Posterior cingulate gyrus (tissue), 11 donors: ENCODE results near the gene CPNE9.

ENCODE experiments used
- DNase-seq, 10 donors: peaks; one replicate each; pipeline versions ENCODE4 v3.0.0 to v3.0.0-alpha.2; 2020 to 2021; ENCODE audit warnings: mixed read lengths in 3 of 10
- intact Hi-C: fragments of 100-400 bp; cut with DNase I; formaldehyde crosslinking; loops from one replicate; pipeline ENCODE4 v1.15.1; 2023

The CPNE9 gene

GRCh38 chr3:9686050-9686550, 17.5 kb upstream of the CPNE9 start:
- DNase-seq: no peak
- intact Hi-C loops: no loop called here

GRCh38 chr3:9686703-9687102, 16.9 kb upstream of the CPNE9 start:
- intact Hi-C loops: no loop called here
- peak in 1 of 10 donors; percentile 21 for DNase-seq

GRCh38 chr3:9687514-9687913, 16.1 kb upstream of the CPNE9 start:
- DNase-seq: peak in 1 of 10 donors; percentile 77
- intact Hi-C loops: no loop called here

- intact Hi-C loops: no loop called here
- peak in 2 of 10 donors; percentile 52 to 77 for DNase-seq
Measured at GRCh38 chr3:9688961-9689360, 14.7 kb upstream of the CPNE9 start.

GRCh38 chr3:9689757-9690156, 13.9 kb upstream of the CPNE9 start:
- peak in 2 of 10 donors; percentile 22 to 54 for DNase-seq
- intact Hi-C loops: no loop called here

- intact Hi-C loops: no loop called here
- peak in 2 of 10 donors; percentile 75 to 82 for DNase-seq
Measured at GRCh38 chr3:9690451-9691450, 12.9 kb upstream of the CPNE9 start.

GRCh38 chr3:9691636-9692035, 12.0 kb upstream of the CPNE9 start:
- intact Hi-C loops: no loop called here
- DNase-seq: peak in 2 of 10 donors; percentile 22 to 63

- DNase-seq: peak in 2 of 10 donors; percentile 8 to 47
- intact Hi-C loops: no loop called here
Measured at GRCh38 chr3:9692416-9692815, 11.2 kb upstream of the CPNE9 start.

- intact Hi-C loops: no loop called here
- peak in 1 of 10 donors; percentile 63 for DNase-seq
Measured at GRCh38 chr3:9695345-9695744, 8.3 kb upstream of the CPNE9 start.

- intact Hi-C loops: no loop called here
- peak in 2 of 10 donors; percentile 28 to 42 for DNase-seq
Measured at GRCh38 chr3:9695746-9696145, 7.9 kb upstream of the CPNE9 start.

GRCh38 chr3:9696480-9697220, 7.0 kb upstream of the CPNE9 start:
- intact Hi-C loops: no loop called here
- DNase-seq: peak in 3 of 10 donors; percentile 27 to 84 (median 74)

- intact Hi-C loops: no loop called here
- peak in 2 of 10 donors; percentile 27 to 59 for DNase-seq
Measured at GRCh38 chr3:9697892-9698291, 5.7 kb upstream of the CPNE9 start.

GRCh38 chr3:9698293-9698692, 5.3 kb upstream of the CPNE9 start:
- peak in 2 of 10 donors; percentile 14 to 55 for DNase-seq
- intact Hi-C loops: no loop called here

- intact Hi-C loops: no loop called here
- peak in 1 of 10 donors; percentile 12 for DNase-seq
Measured at GRCh38 chr3:9700536-9700935, 3.1 kb upstream of the CPNE9 start.

- peak in 1 of 10 donors; percentile 43 for DNase-seq
- intact Hi-C loops: no loop called here
Measured at GRCh38 chr3:9701006-9701405, 2.6 kb upstream of the CPNE9 start.

GRCh38 chr3:9701711-9702110, 1.9 kb upstream of the CPNE9 start:
- intact Hi-C loops: no loop called here
- peak in 2 of 10 donors; percentile 16 to 50 for DNase-seq

- intact Hi-C loops: no loop called here
- peak in 1 of 10 donors; percentile 5 for DNase-seq
Measured at GRCh38 chr3:9703240-9703639, 393 bp upstream of the CPNE9 start.

GRCh38 chr3:9704347-9705322, 1.0 kb downstream of the CPNE9 start:
- intact Hi-C loops: no loop called here
- DNase-seq: peak in 7 of 10 donors; percentile 17 to 91 (median 52)

GRCh38 chr3:9710174-9710739, 6.6 kb downstream of the CPNE9 start:
- intact Hi-C loops: no loop called here
- DNase-seq: no peak
